ENCODE measurements around the gene DCDC2B.
"Not testable (repeated sequence)": the region's sequence is repeated elsewhere in the genome, so short reads cannot be mapped to it uniquely, and the experiment has no call there.

The DCDC2B gene

DNA sequence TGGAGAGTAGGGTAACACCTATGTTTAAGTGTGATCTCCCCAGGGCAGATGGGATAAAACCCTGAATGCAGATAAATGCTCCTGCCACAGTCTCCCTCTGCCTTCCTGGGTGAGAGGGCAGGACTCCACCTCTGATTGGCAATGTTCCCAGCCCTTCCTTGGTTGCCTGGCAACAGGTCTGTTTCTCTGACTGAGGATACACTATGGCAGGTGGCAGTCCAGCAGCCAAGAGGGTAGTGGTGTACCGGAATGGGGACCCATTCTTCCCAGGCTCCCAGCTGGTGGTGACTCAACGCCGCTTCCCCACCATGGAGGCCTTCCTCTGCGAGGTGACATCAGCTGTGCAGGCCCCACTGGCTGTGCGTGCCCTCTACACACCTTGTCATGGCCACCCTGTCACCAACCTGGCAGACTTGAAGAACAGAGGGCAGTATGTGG, at the start of gene DCDC2B:
Gene DCDC2B (plus strand): TSS at position 199 of the 438 bp plus-strand sequence. CDS start 5 bp downstream, at position 204.
- DNase-seq, result peak in 1 of 2 donors; percentile 17

DNA sequence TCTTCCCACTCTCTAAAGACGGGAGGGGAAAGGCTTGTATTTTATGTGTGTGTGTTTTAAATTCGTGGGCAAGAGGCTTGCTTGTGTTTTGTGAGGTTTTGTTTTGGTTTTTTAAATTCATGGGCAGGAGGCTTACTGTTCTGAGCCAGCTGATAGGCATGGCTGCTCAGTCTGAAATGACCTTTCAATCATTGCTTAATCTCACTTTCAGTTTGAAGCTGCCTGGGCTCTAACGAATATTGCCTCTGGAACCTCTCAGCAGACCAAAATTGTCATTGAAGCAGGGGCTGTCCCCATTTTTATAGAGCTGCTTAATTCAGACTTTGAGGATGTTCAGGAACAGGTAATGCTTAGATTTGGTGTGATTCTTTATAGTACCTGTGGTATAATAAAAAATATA, 49.7 kb upstream of the DCDC2B start:
- DNase-seq, result no peak

DNA sequence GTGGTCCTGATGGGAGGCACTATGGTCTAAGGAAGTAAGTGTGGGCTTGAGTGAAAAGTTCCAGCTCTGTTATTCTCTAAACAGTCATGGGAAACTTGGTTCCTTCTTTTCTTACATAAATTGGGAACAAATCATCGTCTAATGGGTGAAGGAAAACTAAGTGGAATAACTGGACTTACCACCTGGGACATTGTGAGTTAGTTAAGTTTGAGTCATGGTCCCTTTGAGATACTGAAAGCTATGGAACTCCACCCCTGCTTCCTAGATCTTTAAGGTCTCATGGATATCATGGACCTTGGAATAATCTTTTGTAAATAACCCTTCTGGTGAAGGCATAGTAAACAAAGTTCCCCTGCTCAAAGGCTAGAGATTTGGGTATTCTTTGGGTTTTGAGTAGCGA, 45.5 kb upstream of the DCDC2B start:
- no peak for DNase-seq

DNA sequence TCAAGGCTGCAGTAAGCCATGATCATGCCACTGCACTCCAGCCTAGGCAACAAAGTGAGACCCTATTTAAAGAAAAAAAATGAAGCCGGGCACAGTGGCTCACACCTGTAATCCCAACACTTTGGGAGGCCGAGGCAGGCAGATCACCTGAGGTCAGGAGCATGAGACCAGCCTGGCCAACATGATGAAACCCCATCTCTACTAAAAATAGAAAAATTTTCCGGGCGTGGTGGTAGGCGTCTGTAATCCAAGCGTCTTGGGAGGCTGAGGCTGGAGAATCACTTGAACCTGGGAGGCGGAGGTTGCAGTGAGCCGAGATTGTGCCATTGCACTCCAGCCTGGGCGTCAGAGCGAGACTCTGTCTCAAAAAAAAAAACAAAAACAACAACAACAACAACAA, 43.3 kb upstream of the DCDC2B start:
- DNase-seq, result not testable (repeated sequence)

DNA sequence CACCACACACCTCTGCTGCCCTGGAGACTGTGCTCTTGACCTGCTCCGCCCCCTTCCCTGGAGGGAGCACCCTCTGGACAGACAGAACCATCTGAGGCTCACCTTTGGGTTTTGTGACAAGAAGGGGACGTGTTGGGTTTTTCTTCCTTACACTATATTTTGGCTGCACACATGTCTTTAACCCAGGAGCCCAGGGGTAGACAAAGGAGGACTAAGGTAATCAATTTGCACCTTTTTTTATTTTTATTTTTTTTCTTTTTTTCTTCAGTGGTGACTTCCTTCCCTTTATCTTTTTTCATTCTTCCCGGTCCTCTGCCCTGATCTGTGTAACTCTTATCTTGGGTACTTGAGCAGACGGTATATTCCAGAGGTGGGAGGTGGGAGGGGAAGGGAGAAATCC, 37.9 kb upstream of the DCDC2B start:
- no peak for DNase-seq

DNA sequence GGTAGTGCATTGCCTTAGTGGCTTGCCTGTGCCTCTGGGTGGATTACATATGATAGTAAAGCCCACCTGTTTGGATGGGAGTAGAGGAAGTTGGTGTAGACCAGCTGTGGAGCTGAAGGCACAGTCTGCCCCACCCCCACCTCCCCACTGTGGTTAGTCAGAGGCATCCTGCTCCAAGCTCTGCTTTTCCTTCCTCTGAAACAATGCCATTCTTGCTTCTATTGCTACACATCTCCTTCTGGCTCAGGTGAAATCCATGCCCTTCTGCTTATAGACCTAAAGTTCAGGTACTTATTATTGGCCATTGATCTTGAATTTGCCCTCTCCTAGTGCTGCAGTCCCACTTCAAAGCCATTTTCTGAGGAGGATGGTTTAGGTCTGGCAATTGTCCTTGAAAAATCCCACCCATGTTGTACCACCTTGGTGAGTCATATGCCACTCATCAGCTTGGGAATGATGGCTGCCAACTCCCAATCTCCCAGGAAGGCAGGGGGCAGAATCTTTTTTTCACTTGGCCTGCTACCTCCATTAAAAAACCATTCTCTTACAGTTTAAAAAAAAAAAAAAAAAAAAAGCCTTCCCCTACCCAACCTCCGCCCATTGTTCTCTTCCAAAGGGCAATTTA, 36.2 kb upstream of the DCDC2B start:
- DNase-seq, result no peak

DNA sequence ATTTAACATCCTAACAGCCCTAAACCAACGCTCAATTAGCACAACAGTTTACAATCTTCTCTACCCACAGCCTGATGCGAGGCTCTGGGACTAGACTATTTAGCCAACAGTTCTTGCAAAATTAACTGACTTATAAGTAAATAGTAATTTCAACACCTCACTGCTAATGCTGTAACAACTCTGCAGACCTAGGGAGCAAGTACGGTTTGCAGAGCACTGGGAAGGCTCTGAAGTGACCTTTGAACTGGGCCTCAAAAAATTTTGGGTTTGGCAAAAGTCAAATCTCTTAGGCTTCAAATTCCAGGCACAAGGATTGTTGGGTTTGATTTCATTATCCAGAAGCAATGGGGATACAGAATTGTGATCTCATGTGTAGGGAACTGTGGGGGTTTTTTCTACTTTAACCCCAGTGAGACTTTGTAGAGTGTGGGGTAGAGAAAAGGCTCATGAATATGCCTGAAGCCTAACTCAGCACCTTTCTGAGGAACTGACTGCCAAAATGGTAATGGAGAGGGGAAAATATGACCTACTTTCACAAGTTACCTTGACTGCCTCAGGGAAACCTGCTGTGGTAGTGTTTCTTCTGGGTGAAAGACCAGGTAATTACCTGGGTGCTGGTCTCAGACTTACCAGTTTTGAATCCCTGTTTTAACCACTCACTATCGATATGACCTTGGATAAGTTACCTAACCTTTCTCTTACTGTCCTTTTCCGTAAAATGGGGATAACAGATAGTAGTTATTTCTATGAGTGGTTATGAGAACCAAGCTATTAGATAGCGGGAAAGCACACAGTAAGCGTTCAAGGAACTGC, 30.3 kb upstream of the DCDC2B start:
- DNase-seq, result no peak

DNA sequence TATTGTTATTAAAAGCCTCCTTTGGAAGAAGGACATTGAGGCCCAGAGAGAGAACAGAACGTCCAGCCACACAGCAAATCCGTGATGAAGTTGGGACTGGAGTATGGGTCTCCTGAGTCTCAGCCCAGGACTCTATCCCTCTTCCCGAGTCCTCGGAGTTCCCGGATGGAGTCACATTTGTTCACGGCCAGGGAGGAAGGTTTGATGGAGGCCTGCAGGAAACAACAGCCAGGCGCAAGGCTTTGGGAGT, 29.8 kb upstream of the DCDC2B start:
- no peak for DNase-seq

DNA sequence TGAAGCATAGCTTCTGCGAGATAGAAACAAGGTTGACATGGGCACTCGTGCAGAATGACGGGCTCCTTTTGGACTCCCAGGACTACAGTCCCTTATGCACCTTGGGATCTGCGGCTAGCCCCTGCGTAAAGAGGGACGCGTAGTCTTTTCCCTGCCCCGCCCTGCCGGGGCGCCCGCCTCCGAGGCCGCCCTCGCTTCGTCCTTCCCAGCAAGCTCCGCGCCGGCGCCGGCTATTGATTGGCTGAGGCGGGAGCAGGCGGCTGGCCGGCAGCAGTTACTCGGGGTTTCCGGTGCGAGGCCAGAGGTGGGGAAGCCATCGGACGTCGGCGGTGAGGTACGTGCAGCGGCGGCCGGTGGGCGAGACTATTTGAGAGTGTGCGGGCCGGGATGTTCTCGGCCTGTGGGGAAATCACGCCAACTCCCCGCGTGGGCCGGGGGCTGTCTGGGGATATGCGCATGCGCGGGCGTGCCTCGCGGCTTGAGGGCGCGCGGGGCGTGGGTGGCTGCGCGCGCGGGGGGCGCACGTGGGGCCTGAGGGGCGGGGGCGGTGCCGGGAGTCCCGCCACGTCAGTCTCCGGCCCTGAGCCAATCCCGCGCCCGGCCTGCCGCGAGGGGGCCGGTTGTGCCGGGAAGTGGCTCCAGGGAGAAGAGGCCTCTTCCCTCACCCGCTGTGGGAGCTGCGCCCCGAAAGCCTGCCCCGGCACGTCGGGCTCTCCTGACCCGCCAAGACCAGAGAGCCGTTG, 29.3 kb upstream of the DCDC2B start, which contains the start of gene TXLNA:
Gene TXLNA (plus strand): TSS at position 233 of the 743 bp plus-strand sequence. CDS start 671 bp downstream, outside the sequence.
- DNase-seq, result peak; percentile 89 to 90

DNA sequence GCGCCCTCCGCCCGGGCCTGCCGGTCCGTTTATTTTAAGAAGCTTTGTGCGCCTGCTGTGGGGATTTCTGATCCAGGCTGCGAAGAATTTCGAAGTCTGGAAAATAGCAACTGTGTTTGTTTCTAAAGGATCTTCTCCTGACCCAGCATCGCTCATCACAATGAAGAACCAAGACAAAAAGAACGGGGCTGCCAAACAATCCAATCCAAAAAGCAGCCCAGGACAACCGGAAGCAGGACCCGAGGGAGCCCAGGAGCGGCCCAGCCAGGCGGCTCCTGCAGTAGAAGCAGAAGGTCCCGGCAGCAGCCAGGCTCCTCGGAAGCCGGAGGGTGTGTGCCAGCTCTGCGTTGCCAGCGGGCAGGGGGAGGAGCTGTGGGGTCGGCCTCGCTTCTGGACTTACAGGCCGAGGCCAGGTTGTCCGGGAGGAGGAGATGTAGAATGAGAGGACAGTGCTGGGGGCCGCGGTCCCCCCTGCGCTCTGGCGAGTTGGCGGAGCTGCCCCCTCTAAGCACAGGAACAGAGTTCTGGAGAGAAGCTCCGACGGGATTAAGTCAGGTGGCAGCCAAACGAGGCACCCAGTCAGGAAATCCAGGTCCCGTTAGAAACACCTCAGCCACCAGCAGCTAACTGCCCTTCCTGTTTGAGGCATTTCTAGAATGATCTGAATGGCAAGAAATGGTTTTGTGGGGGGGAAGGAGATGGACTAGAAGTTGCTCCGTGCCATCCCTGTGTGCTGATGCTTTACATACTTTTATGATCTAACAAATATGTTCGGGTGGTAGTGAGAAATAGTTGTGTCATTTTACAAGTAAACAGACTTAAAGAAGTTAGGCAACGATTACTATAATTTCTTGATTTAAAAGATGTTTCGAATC, 28.5 kb upstream of the DCDC2B start:
- peak in 1 of 2 donors; percentile 21 for DNase-seq

DNA sequence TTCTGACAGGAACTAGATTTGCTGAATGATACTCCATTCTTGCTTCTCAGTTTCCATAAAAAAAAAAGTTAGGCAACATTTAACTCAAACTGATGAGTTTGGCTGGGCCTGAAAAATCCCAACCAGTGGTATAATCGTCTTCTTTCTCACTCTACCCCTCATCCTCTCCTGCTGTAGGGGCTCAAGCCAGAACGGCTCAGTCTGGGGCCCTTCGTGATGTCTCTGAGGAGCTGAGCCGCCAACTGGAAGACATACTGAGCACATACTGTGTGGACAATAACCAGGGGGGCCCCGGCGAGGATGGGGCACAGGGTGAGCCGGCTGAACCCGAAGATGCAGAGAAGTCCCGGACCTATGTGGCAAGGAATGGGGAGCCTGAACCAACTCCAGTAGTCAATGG, 27.8 kb upstream of the DCDC2B start:
- DNase-seq, result no peak

DNA sequence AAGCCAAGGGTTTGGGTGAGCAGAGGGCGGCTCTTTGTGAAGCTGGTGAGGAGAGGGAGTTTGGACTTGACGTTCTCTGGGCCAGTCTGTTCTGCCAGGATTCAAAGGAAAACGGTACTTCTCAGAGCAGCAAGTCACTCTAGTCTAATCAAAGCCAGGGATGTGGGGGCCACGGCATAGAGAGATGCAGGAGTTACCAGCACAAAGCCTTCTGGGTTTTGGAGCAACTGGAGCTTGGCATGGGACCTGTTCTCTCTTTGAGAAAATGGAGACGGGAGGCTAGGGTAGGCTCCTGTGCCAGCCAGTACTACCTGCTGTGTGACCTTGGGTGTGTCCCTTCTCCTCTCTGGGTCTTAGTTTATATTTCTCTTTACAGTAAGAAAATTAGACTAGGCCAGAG, 27.3 kb upstream of the DCDC2B start:
- DNase-seq, result no peak

DNA sequence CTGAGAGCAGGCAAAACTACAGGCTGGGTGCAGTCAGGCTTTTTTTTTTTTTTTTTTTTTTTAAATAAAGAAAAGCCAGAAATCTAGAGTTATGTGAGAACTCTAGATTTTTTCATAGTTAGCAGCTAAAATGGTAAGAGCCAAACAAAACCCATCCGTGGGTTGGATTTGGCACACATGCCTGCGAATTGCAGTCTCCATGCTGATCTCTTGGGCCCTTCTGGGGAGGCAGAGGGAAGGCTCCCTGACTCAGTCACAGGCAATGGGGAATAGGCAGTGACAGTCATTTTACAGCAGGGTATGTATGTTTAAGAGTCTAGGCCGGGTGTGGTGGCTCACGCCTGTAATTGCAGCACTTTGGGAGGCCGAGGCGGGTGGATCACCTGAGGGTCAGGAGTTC, 26.8 kb upstream of the DCDC2B start:
- no peak for DNase-seq

DNA sequence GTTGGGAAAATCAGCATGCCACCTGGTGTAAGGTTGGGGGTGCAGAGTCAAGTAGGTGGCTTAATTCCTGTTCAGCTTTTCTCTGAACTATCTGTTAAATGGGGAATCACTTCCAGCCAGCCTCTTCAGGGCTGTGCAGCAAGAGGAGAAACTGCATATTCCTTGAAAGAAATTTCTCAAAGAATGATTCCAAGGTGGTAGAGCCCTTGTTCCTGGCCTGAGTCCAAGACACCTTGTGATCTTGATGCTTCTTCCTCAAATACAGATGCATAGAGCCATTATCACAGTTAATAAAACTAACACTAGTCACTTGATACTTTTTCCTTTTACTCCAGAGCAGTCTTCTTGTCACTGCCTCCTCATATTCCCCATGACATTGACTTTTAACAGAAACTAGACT, 24.2 kb upstream of the DCDC2B start:
- DNase-seq, result no peak

DNA sequence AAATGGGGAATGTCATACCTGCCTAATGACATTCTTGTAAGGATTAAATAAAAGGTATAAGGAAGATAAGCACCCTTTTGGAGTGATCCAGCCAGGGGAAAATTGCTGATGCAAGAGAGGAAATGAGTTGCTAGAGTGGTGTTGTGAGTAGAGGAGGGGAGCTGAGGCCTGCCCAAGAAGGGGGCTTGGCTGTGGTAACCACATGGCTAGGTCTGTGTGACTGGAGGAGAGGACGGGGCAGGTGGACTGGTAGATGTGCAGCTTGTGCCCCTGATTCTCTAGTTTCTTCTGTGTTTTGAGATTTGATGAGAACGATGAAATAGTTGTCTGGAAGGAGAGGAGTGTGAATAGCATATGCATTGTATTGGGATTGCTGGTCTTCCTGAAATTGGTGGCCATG, 22.8 kb upstream of the DCDC2B start:
- no peak for DNase-seq

DNA sequence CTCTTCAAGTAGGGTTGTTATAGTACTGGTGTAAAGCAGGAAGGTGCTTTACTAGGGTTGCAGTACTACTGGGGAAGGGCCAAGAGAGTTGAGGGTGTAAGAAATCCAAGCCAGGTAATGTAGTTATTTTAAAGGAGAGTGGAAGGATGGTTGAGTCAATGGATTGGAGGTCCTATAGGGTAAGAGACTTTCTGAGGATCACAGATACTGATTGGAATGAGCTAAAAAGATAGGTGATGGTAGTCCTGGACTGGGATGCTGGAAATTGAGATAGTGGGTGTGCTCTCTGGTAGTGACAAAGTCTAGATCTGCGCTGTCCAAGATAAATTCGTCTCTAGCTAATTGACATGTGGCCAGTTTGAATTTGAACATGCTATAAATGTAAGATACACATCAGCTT, 22.4 kb upstream of the DCDC2B start:
- no peak for DNase-seq

DNA sequence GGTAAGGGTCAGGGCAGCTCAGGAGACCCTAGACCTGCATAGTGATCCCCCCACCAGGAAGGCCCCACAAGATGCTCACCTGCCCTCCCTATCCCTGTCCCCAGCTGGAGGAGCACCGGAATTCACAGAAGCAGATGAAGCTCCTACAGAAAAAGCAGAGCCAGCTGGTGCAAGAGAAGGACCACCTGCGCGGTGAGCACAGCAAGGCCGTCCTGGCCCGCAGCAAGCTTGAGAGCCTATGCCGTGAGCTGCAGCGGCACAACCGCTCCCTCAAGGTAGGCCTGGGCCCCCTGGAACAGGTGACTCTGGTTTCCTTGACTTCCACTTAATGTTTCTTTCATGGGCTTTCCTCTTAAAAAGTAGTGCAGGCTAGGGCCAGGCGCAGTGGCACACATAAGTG, 21.0 kb upstream of the DCDC2B start:
- DNase-seq, result no peak

DNA sequence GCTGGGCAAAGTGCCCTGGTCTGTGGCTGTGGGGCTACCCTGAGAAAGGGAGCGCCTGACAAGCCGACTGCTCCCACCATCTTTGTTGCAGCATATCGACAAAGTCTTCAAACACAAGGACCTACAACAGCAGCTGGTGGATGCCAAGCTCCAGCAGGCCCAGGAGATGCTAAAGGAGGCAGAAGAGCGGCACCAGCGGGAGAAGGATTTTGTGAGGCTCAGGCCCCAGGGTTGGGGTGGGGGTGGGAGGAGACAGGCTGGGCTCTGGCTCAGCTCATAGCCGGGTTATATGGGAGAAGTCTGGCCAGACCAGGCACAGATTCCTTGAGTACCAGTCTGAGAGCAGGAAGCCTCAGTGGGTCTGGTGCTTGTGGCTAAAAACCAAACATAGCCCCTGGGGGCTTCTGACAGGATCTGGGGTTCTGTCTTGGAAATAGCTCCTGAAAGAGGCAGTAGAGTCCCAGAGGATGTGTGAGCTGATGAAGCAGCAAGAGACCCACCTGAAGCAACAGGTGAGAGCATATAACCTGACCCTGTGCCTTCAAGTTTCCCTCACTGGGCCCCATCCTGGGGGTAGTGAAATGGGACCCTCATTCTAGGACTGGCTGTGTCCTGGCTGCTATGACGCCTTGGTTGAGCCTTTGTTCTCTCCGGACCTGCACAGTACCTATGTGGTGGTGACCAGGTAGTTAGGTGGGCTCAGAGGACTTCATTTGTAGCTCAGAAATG, 16.5 kb upstream of the DCDC2B start:
- DNase-seq, result no peak

DNA sequence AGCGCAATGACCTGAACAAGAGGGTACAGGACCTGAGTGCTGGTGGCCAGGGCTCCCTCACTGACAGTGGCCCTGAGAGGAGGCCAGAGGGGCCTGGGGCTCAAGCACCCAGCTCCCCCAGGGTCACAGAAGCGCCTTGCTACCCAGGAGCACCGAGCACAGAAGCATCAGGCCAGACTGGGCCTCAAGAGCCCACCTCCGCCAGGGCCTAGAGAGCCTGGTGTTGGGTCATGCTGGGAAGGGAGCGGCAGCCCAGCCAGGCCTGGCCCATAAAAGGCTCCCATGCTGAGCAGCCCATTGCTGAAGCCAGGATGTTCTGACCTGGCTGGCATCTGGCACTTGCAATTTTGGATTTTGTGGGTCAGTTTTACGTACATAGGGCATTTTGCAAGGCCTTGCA, 13.9 kb upstream of the DCDC2B start:
- no peak for DNase-seq

DNA sequence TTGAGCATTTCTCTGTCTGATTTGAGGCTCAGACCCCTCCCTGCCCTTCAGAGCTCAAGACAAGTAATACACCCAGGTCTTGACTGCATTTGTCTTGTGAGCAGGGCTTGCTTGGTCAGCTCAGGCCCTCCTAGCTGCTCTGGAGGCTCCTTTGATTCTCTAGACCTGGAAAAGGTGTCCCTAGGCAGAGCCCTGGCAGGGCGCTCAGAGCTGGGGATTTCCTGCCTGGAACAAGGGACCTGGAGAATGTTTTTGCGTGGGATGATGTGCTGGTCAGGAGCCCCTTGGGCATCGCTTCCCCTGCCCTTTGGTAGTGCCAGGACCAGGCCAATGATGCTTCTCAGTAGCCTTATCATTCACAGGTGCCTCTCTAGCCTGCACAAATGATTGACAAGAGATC, 13.4 kb upstream of the DCDC2B start:
- no peak for DNase-seq

DNA sequence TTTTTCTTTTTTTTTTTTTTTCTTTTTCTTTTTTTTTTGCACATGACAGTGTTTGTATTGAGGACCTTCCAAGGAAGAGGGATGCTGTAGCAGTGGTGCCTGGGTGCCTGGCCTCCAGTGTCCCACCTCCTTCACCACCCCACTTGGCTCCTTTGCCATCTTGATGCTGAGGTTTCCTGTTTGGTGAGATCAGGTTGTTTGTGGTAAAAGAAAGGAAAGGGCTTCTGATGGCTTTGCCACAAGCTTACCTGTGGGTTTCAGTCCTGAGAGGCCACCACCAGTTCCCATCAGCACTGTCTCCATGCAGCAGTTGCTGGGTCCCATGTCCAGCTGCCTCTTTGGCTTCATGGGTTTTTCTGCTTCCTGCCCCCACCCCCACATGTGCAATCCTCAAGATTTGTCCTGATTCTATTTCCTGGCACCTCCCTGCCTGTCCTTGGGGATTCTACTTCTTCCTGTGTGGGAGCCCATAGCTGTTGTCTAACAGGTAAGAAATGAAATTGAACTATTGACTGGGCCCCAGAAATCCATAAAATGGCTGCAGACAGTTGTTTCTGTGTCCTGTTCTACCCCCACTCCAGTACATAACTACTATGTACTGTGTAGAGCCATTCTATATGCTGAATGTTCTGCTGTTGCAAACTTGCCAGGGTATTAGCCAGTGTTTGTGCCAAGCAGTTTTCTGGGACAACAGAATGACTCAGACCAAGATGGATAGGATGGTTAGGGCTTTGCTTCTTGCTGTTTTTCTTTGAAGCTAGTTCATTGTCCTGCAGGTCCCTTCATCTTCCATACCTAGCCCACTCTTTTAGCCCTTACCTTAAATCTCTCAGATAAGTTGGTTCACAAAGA, 12.7 kb upstream of the DCDC2B start:
- DNase-seq, result peak in 1 of 2 donors; percentile 46
